ENCODE measurements around the gene TSPAN5.
A peak's percentile ranks its signal among the peaks of the same experiment; 100 is the strongest.

Gene TSPAN5

DNA sequence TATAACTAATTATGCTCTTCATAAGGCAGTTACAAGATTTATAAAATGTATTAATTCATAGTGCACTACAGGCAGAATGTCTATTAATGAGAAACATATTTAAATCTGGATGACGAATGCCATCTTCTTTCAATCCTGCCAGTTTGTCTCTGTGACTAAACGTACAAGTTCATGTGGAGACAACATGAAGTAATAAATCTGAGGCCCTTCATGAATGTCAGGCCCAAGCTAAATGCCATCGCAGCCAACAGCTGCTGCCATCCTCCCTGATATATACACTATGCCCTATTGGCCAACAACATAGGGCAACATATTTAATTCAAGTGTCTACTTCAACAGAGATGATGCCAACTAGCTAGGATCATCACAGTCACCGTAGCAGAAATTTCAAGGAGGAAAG lies 43.7 kb downstream of the TSPAN5 start:
- no peak for DNase-seq

DNA sequence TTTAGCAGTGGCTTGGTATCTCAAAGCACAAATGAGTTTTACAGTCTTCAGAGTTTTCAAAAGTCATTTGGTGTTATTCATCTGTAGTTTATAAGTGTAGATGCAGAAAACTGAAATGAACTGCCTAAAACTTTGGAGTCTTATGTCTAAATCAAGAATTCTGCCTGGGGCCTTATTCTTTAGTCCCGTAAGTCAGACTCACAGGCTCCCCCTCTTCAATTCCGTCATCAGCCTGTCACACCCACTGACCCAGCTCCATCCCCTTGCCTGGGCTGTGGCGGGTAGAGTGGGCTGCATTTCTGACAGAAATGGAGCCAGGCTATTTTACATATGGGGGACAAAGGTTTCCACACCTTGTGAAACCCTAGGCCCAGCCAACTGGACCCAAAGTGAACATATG lies 44.3 kb downstream of the TSPAN5 start:
- DNase-seq, result no peak

DNA sequence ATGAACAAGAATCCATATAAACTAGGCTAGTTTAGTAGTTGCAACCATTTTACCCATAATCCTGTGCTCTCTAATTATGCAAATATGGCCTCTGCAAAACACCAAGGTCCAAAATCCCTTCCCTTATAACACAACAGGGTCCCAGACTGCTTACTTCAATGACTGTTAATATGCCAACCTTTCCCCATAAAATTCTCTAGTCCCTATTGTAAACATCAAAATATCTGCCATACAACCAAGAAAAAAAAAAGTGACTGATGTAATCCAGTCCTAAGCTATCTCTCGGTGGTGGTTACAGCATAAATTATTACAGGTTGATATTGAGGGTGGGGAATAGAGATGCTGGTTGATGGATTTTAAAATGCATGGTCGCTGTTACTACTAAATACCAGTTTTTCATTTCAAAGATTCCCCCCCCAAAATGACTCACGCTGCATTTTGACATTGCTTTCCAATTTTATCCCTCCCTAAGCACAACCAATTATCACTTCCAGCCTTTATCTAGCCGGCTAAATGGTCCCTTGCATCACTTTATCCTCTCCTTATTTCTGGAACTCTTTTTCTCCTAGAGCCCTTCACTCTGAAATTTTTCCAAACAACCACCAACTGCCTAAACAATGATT lies 44.8 kb downstream of the TSPAN5 start:
- DNase-seq, result peak in 1 of 2 experiments; percentile 1

- DNase-seq, result no peak
These were observed 45.8 kb downstream of the TSPAN5 start for GRCh38 chr4:98612318-98613250.

DNA sequence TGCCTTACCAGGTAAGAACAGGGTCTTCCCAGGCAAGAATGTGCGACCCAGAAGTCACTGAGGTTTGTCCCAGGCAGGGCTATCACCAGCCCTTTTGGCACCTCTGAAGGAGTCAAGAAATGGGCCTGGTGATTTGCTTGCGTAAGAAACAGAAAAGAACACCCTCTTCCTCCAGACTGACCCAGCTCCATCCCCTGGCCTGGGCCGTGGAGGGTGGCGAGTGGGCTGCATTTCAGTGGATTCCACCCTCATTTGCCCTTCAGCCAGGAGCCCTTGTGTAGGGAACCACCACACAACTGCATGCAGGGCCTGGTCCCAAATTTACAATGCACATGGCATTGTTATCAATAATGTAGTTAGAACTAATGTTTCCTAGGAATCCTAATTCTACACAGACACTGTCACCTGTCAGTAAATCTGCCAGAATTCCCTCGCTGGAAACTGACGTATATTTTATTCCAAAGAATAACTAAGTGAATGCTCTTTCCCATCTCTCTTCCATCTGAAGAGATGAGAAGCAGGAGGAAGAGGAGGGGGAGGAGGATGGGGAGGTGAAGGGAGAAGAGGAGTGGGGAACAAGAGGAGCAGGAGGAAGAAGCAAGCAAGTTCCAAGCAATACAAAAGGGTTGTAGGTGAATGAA lies 46.6 kb downstream of the TSPAN5 start:
- DNase-seq, result no peak

- DNase-seq, result no peak
These were observed 47.3 kb downstream of the TSPAN5 start for GRCh38 chr4:98610926-98611676.

DNA sequence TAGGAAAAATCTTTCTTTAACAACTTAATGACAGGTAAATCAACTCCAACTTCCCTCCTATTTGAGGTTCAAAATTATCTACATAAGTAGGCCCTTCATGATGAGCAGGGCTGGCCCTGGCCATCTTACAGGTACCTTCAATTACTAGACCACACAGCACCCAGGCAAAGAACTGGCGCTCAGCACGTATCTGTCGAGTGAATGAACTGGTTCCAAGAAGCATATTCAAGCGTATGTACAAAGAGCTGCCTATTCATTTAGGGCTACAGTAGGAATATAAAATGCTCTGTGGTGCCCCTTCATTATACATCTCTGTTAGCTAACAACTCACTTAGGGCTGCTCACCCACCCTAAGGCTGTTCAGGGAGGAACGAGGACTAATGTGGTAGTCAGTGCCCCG lies 48.0 kb downstream of the TSPAN5 start:
- DNase-seq, result no peak

DNA sequence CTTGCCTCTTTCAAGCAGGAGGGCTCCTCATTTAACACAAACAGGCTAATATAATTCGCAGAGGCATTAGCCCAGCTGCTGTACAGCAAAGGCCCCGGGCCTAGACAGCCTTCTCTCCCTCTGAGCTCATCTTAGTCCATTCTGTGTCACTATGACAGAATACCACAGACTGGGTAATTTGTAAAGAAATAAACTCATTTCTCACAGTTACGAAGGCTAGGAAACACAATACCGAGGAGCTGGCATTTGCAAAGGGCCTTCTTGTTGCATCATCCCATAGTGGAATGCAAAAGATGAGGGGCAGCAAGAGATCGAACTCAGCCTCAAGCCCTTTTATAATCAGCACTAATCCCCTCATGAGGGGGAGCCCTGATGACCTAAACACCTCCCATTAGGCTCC lies 48.5 kb downstream of the TSPAN5 start:
- no peak for DNase-seq

DNA sequence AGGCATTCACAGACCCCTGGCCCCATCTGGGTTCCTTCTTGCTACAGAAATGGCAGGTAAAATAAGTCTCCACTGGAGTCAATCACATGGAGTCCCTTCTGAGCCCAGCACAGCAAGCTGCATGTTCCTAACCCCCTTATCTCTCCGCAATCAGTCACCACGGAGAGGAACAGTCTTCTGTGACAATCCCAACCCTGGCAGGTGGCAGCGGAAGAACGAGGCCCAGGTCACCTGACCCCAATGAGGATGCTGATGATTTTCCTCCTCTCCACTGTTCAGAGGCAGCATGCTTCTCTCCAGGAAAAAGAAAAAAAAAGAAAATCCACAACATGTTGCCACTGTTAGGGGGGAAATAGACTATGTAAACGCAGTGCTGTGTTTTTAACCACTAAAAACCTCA lies 50.1 kb downstream of the TSPAN5 start:
- DNase-seq, result no peak

- no peak for DNase-seq
These were observed 51.5 kb downstream of the TSPAN5 start for GRCh38 chr4:98606894-98607293.

- DNase-seq, result no peak
These were observed 53.2 kb downstream of the TSPAN5 start for GRCh38 chr4:98605216-98605615.

- DNase-seq, result no peak
These were observed 53.7 kb downstream of the TSPAN5 start for GRCh38 chr4:98604723-98605122.

DNA sequence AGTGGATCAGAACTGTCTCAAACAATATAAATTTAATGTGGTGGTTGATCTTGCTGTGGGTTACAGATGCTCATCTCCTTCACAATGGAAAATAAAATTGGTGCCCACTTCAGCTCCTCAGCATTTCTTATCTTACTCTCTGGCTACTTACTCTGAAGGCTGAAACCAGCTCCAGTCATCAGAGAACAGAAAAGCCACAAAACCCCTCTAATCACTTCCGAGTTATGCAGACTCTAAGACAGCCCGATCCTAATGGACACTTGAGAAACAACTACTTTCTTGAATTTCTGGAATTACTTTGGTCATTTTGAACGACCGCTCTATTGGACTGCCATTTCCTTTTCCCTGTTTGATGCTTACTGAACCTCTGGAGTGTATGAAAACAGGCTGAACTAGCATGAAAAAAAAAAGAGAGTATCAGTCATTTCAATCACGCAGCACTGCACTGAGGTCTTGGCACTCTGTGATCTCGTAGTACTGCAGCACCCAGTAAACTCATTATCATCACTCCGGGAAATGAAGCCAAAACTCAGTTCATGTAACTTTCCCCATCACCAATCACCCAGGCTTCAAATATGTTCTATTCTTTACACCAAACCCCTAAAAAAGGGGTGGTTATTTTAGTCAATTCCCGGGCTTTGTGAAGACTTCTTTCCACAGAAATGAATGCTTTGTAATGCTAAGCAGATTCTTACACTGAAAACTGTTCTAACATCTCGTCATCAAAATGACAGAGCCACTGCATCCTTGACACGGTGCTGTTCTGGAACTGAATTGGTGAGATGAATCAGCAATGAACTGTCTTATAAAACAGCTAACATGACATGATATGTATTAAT lies 54.5 kb downstream of the TSPAN5 start:
- DNase-seq, result no peak

- no peak for DNase-seq
These were observed 56.1 kb downstream of the TSPAN5 start for GRCh38 chr4:98602270-98602669.

- no peak for DNase-seq
These were observed 56.7 kb downstream of the TSPAN5 start for GRCh38 chr4:98601708-98602107.

DNA sequence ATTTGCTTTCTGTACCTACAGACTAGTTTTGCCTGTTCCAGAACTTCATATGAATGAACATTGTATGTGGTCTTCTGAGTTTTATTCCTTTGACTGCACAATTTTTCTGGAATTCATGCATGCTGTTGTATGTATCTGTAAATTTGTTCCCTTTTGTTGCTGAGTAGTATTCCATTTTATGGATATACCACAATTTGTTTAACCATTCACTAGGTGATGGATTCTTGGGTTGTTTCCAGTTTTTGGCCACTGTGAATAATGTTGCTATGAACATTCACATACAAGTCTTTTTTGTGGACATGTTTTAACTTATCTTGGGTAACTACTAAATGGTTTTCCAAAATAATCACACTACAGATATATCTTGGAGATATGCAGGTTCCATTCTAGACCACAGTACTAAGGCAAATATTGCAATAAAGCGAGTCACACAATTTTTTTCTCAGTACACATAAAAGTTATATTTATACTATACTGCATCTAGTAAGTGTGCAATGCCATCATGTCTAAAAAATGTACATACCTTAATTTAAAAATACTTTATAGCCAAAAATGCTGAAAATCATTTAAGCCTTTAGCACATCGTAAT lies 58.7 kb downstream of the TSPAN5 start:
- DNase-seq, result no peak

DNA sequence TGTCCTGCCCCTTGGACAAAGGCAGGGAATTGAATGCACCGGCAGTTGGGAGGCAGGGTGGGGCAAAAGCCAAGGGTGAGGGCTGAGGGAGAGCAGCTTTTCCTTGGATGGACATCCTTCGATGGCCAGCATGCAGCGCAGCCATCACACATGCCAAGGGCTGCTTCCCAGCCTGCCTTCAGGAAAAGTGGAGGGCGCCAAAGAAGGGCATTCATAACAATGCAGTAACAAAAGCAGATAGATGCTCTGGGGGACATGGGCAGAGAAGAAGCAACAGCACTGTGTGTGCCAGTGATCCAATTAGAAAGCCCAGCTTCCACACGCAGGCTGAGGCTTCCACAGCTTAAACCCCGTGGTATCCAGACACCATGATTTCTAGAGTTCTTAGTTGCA lies 71.5 kb downstream of the TSPAN5 start:
- no peak for DNase-seq

DNA sequence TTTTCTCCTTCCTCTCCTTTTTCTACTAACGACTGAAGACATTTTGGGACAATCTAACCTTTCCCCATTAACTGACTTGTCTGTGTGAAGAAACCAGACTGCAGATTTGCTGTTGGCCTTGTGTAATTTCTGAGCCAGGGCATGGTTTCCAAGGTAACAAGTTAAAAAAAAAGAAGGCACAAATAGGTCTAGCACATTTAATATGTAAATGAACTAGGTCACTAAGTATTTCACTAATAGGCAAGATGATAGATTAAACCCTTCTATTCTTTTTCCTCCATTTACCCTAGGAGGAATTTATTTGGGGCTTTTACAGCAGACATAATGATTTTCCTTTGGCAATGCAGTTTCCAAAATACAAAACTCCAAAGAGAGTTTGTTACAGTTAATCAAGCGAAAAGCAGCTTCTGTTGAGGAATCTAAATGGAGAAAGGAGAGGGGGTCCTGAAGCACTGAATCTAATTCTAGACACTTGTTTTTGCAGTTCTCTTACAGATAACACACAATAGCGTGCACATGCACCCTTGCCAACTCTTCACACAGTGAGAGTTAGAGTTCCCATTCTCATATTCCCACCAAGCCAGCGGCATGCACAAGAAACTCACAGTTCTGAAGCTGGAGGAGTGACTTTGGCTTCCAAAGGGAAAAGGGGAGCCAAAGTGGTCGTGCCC lies 72.0 kb downstream of the TSPAN5 start:
- DNase-seq, result no peak

- no peak for DNase-seq
These were observed 72.8 kb downstream of the TSPAN5 start for GRCh38 chr4:98585596-98585995.

DNA sequence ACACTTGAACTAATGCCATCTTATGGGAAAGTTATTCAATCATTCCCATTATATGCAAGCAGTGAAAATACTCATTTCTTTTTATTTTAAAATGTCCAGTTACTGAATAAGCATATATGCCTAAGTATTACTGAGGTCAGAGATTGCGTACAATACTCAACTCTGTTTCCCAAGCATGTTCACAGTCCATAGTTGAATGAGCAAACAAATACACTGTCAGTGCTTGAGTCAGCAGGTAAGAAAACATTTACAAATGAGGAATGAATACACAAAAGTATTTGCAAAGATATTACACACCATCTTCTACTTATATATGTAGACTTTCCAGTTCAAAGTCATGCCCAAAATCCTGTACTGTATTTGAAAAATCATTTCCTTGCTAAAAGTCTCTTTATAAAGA lies 74.1 kb downstream of the TSPAN5 start:
- no peak for DNase-seq

GRCh38 chr4:98583265-98583664 lies 75.1 kb downstream of the TSPAN5 start:
- DNase-seq, result no peak

Data from NCI-H526 (cell line).